Kidney tubule cell (primary cell): ENCODE data around the gene SACM1L.

Source experiments
- DNase-seq: peaks from one replicate; pipeline ENCODE4 v3.0.0-alpha.2; 2018; ENCODE audit warnings: low spot score

The SACM1L gene

GRCh38 chr3:45688882-45689786 lies at the start of gene SACM1L:
TSS of gene SACM1L (plus strand) at chr3:45689396. CDS start at chr3:45689466, 70 bp downstream.
- DNase-seq, result peak; percentile 99

- DNase-seq, result peak; percentile 15
Observed at GRCh38 chr3:45640091-45640507, 49.1 kb upstream of the SACM1L start.

DNA sequence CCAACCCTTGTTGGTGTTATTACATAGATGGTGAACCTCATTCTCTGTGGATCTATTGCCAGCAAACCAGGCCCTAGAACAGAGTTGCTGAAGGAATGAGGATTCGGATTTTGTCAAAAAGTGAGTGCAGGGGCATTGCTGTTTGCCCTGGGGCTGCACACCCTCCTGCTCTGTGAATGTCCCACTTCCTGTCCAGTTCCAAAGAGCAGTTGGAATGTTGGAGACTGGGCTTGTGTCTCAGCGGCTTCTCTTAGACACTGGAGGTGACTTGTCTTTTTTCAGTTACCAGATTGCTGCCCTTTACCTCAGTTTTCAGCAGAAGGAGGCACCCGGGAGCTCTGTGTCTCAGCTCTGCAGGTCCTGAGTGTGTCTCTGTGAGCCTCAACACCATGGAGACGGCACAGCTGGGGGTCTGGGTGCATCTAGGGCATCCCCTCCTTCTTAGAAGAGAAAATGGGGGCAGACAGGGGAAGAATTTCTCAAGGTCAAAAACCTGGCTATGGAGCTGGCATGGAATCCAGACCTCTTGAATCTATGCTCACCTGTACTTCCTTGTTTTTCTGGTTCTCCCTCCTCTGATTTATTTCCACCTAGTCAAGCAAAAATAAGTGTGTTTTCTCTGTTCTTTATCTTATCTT lies 48.4 kb upstream of the SACM1L start:
- DNase-seq, result peak; percentile 8

- DNase-seq, result no peak
Observed at GRCh38 chr3:45641756-45642155, 47.4 kb upstream of the SACM1L start.

DNA sequence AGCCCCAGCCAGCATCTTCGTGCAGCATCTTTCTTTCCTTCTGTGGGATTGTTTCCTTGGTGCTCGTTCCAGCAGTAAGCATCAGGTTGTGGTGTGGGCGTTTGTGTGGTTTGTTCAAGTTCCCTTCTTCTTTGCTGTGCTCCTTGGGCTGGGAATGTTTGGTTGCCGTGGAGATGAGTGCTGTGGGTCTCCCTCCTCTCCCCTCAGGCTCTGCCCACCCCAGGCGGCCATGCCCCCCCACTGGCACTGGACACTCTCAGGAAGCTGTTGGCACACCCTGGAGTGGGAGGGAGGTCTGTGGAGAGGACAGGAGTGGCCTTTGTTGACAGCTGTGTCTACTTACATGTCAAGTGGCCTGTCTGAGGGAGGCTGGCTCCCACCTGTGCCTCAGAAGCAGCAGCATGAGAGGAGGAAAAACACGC lies 46.5 kb upstream of the SACM1L start:
- peak; percentile 29 for DNase-seq

GRCh38 chr3:45644063-45644790 lies 45.0 kb upstream of the SACM1L start:
- peak; percentile 67 for DNase-seq

DNA sequence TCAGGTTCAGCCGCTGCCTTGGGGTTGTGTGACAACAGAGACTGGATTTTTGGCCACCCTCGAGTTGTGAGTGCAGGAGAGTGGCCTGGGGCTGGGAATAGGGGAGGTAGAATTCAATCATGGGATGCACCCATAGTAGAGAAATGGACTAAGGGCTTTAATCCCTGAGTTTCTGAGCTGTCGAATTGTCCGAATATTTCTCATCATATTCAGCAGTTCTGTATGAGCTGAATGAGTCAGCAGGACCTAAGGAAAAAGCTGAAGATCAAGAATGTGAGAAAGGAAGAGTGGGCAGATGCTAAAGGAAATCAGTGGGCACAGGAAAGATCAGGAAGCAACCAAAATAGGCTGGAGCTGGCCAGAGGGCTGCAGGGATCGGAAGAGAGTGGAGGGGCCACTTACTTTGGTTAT lies 44.4 kb upstream of the SACM1L start:
- peak; percentile 83 for DNase-seq

GRCh38 chr3:45646051-45646585 lies 43.1 kb upstream of the SACM1L start:
- DNase-seq, result no peak

DNA sequence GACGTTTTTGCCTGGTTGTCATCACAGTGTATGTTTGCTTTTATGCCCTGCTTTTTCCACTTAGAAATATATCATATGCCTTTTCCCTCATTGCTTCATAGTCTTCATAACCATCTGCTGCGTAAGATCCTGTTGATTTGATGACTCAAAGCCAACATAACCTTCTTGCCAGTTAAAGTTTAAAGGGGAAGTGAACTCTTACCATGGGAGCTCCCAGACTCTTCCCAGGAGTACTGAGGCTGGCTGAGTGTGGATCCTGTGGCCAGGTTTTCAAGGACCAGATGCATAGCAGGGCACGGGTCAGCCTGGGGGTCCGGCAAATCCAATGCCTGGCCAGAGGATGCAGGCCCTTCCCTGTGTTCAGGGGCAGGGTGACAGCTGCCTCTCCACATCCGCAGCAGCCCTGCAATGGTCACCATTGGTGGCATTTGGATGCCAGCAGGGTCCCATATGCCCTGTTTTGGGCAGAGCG lies 42.0 kb upstream of the SACM1L start:
- peak; percentile 86 for DNase-seq

GRCh38 chr3:45653205-45653604 lies 36.0 kb upstream of the SACM1L start:
- no peak for DNase-seq

- no peak for DNase-seq
Observed at GRCh38 chr3:45654397-45654944, 34.7 kb upstream of the SACM1L start.

- DNase-seq, result no peak
Observed at GRCh38 chr3:45655906-45656305, 33.3 kb upstream of the SACM1L start.

DNA sequence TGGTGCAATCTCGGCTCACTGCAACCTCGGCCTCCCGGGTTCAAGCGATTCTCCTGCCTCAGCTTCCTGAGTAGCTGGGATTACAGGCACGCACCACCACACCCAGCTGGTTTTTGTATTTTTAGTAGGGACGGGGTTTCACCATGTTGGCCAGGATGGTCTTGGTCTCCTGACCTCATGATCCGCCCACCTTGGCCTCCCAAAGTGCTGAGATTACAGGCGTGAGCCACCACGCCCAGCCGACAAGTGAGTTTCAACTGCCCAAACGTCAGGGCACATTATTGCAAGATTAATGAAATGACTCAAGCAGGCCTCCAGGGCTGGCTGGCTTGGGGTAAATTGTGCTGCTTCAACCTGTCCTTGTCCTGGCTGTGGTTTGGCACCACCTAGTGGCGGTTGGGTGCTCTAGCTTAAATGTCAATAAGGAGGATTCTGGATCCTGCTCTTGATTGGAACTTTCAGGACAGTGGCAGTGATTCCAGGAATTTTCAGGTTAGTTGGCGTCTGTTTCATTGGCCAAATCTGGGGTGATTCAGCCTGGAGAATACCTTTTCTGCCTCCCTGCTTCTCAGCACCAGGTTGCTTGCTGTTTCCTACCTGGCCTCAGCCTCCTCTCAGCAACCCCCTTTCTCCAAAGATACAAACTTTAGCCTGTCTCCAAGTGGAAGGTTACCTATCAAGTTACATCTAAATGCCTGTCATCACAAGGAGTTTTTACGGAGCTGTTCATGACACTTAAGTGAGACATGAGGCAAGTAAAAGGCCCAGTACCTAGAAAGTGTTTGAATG lies 32.4 kb upstream of the SACM1L start:
- peak; percentile 93 for DNase-seq

GRCh38 chr3:45657853-45658252 lies 31.3 kb upstream of the SACM1L start:
- DNase-seq, result no peak

GRCh38 chr3:45659661-45660566 lies 29.3 kb upstream of the SACM1L start:
- DNase-seq, result peak; percentile 70

- DNase-seq, result no peak
Observed at GRCh38 chr3:45660567-45660901, 28.7 kb upstream of the SACM1L start.

- no peak for DNase-seq
Observed at GRCh38 chr3:45664578-45664977, 24.6 kb upstream of the SACM1L start.

GRCh38 chr3:45665101-45665572 lies 24.1 kb upstream of the SACM1L start:
- peak; percentile 66 for DNase-seq

DNA sequence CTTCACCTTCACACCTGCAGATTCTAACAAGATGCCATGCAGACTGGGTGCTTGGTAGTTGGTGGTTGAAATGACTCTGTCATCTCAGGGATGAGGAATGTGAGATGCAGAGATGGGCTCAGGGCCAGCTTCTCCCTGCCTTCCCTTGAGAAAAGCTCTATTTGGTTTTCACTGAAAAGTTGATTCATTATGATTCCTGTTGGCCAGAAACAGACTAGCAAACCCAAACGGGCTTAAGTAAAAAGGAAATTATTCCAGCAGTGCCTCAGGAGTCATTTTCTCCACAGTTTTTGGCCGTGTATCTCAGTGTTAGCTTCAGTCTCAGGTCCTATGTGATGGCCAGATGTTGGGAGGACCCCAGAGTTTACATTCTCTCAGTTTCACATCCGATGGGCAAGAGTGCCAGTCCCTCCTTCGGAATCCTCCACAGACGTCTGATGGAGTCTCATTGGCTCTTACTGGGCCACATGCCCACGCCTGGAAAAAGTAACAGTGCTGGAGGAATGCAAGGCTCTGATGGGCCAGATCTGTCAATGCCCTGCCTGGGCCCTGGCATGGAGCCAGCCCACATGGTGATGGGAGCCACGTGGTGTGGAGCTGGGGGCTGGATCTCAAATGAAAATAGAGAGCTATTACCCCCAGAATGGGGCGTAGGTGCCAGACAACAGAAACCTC lies 22.3 kb upstream of the SACM1L start:
- peak; percentile 54 for DNase-seq
